ENCODE results near the gene NPTN. TPM values are rescaled to one million over a fixed set of nuclear protein-coding genes. Genes with fewer than 3 reads are reported as not detected.

NPTN gene
- total RNA-seq, 1 experiment from 2014 or later, result 151 TPM

GRCh38 chr15:73629798-73630429 is 3.3 kb downstream of the NPTN start:
- DNase-seq (ENCODE audit: low read depth, low spot score) (no peak), ATAC-seq (no peak)
- H3K9me3 ChIP-seq (ENCODE audit: control insufficient read depth, insufficient read depth, low read depth, low read length), result no peaks in the 10 kb centered on the region
- H3K4me1 ChIP-seq (ENCODE audit: control insufficient read depth, insufficient read depth, low read length), result peaks cover 41% of the 10 kb centered on the region
- no peaks in the 10 kb centered on the region for H3K27me3 ChIP-seq (ENCODE audit: control insufficient read depth, insufficient read depth, low read length)
- ChIA-PET POLR2A (no interaction called here), CTCF (no interaction called here)
- H3K4me3 ChIP-seq (ENCODE audit: low read depth in 2 of 2, low read length in 2 of 2), result no peak overlapping the region
- no peak overlapping the region for H3K27ac ChIP-seq (ENCODE audit: low read length)
- no peak for TF ChIP-seq CTCF (IDR thresholded peaks at IDR 0.05)
- TF ChIP-seq SIN3A (IDR thresholded peaks at IDR 0.05; ENCODE audit: borderline replicate concordance, insufficient read depth, low read depth, low read length), result no peak
- no peak for TF ChIP-seq POLR2AphosphoS5 (IDR thresholded peaks at IDR 0.05; ENCODE audit: low read depth, low read length)
- no peak for TF ChIP-seq REST (IDR thresholded peaks at IDR 0.05; ENCODE audit: insufficient read depth in 1 of 2, low read depth in 2 of 2, low read length in 1 of 2)
- TF ChIP-seq TCF7L2 (IDR thresholded peaks at IDR 0.05; ENCODE audit: low read depth, low read length), result no peak
- no TSS peak for BruUV-seq (replicated peaks)
- H3K36me3 ChIP-seq (ENCODE audit: control insufficient read depth, insufficient read depth, low read length), result no peaks in the 10 kb centered on the region
- intact Hi-C loops (cut with micrococcal nuclease; ENCODE audit: unreplicated experiment) (no loop called here), in situ Hi-C loops (cut with HindIII; ENCODE audit: low pct_unique_long_range_greater_than_20kb, low sequenced_read_pairs) (no loop called here)

DNA sequence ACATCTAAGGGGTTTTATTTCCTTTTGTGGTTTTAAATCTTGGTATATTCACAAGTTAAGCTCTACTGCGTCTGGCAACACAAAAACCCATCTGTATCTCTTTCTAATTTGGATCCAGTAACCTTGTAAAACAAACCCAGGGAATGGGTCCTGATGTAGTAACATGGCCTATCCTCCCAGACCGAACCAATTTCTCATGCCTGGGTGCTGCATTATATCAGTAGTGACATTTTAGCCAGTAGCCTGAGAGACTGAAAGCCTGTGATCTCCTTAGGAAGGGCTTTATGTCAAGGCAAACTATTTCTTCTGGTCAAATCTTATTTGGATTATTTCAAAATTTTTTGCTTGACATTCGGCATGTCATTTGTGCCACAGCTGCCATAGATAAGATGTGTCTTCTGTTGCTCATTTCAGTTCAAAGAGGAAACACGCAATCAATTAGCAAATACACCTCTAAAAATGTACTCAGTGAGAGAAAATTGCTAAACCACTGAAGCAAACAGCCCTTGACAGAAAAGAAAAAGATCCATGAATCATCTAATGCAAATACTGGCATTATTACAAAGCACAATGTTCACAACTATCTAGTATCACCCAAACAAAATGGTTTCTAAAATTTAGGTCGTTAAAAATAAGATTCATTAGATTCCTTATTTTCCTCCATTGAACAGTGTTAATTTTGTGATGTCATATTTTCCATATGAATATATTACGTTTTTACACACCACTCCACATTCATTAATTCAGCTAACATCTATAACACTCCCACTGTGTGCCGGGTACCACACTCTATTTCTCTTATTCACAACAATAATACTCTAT is 4.0 kb downstream of the NPTN start:
- no peak overlapping the region for H3K27ac ChIP-seq (ENCODE audit: low read length)
- ATAC-seq (no peak), DNase-seq (ENCODE audit: low read depth, low spot score) (no peak)
- no peaks in the 10 kb centered on the region for H3K27me3 ChIP-seq (ENCODE audit: control insufficient read depth, insufficient read depth, low read length)
- intact Hi-C loops (cut with micrococcal nuclease; ENCODE audit: unreplicated experiment), result no loop called here
- ChIA-PET CTCF (no interaction called here), POLR2A (no interaction called here)
- no TSS peak for BruUV-seq (replicated peaks)
- no peak for TF ChIP-seq CTCF (IDR thresholded peaks at IDR 0.05)
- no peak for TF ChIP-seq SIN3A (IDR thresholded peaks at IDR 0.05; ENCODE audit: borderline replicate concordance, insufficient read depth, low read depth, low read length)
- TF ChIP-seq TCF7L2 (IDR thresholded peaks at IDR 0.05; ENCODE audit: low read depth, low read length), result no peak
- no peak for TF ChIP-seq REST (IDR thresholded peaks at IDR 0.05; ENCODE audit: insufficient read depth in 1 of 2, low read depth in 2 of 2, low read length in 1 of 2)
- no peak for TF ChIP-seq POLR2AphosphoS5 (IDR thresholded peaks at IDR 0.05; ENCODE audit: low read depth, low read length)
- peaks cover 37% of the 10 kb centered on the region for H3K4me1 ChIP-seq (ENCODE audit: control insufficient read depth, insufficient read depth, low read length)
- H3K36me3 ChIP-seq (ENCODE audit: control insufficient read depth, insufficient read depth, low read length), result no peaks in the 10 kb centered on the region
- in situ Hi-C loops (cut with HindIII; ENCODE audit: low pct_unique_long_range_greater_than_20kb, low sequenced_read_pairs), result no loop called here
- no peaks in the 10 kb centered on the region for H3K9me3 ChIP-seq (ENCODE audit: control insufficient read depth, insufficient read depth, low read depth, low read length)
- no peak overlapping the region for H3K4me3 ChIP-seq (ENCODE audit: low read depth in 2 of 2, low read length in 2 of 2)
